ENCODE data around the gene WTAP.
"Not testable (repeated sequence)": the region's sequence is repeated elsewhere in the genome, so short reads cannot be mapped to it uniquely, and the experiment has no call there.

The WTAP gene

DNA sequence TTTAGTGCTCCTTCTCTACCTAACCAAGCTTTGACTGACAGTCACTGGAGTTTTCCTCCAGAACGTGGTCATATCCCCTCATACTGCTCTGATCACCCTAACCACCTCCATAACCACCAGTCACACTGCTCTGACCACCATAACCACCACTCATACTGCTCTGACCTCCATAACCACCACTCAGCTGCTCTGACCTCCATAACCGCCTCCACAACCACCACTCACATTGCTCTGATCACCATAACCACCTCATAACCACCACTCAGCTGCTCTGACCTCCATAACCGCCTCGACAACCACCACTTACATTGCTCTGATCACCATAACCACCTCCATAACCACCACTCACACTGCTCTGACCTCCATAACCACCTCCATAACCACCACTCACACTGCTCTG, 16.7 kb upstream of the WTAP start:
- not testable (repeated sequence) for H3K36me3 ChIP-seq (ENCODE audit: control insufficient read depth, insufficient read depth, low read length); H3K9ac ChIP-seq (ENCODE audit: low read length); H3K4me1 ChIP-seq (ENCODE audit: control insufficient read depth, insufficient read depth, low read length); H3K4me3 ChIP-seq (ENCODE audit: low read length); H3K27me3 ChIP-seq (ENCODE audit: control insufficient read depth, insufficient read depth, low read length); H3K27ac ChIP-seq (ENCODE audit: low read depth, low read length)

DNA sequence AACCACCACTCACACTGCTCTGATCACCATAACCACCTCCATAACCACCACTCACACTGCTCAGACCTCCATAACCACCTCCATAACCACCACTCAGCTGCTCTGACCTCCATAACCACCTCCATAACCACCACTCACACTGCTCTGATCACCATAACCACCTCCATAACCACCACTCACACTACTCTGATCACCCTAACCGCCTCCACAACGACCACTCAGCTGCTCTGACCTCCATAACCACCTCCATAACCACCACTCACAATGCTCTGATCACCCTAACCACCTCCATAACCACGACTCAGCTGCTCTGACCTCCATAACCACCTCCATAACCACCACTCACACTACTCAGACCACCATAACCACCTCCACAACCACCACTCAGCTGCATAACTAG, 14.9 kb upstream of the WTAP start:
- not testable (repeated sequence) for H3K4me1 ChIP-seq (ENCODE audit: control insufficient read depth, insufficient read depth, low read length); H3K27me3 ChIP-seq (ENCODE audit: control insufficient read depth, insufficient read depth, low read length); H3K4me3 ChIP-seq (ENCODE audit: low read length); H3K36me3 ChIP-seq (ENCODE audit: control insufficient read depth, insufficient read depth, low read length); H3K27ac ChIP-seq (ENCODE audit: low read depth, low read length); H3K9ac ChIP-seq (ENCODE audit: low read length)

DNA sequence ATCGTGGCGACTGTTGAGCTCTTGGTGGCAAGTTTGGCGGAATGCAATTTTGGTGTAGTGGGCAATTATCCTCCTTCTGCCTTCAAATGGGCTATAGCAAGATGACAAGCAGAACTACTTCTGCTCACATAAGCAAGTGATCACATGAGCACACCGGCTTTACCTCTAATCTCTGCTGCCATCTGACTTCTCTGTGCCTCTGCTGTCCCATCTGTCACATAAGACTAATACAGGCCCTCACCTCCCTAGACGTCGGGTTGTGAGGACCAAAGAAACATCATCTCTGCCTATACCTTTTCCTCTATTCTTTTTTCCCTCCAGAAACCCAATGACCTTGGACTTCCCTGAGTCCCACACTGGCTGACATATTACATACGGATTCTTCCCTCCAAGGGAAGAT, 13.3 kb upstream of the WTAP start:
- no peaks in the 10 kb centered on the region for H3K36me3 ChIP-seq (ENCODE audit: control insufficient read depth, insufficient read depth, low read length)
- no peak overlapping the region for H3K9ac ChIP-seq (ENCODE audit: low read length)
- no peak overlapping the region for H3K4me3 ChIP-seq (ENCODE audit: low read length)
- H3K27me3 ChIP-seq (ENCODE audit: control insufficient read depth, insufficient read depth, low read length), result no peaks in the 10 kb centered on the region
- peaks cover 9% of the 10 kb centered on the region for H3K4me1 ChIP-seq (ENCODE audit: control insufficient read depth, insufficient read depth, low read length)
- H3K27ac ChIP-seq (ENCODE audit: low read depth, low read length), result no peak overlapping the region

DNA sequence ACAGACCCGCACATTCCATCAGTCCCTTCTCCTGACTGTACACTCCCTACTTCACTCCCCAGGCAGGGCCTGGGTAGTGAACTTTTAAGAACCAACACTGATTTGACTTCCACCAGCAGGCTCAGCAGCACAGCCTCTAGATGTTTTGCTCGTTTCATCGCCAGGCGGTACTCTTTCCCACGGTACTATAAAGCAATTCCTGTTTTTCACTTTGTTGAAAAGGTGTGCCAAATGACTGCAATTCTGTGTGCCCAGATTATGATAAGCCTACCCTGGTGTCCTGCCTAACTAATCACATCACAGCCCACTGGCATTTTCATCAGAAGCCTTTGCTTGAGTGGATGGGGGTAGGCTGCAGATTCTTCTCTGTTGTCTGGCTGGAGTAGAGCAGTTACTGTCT, 12.9 kb upstream of the WTAP start:
- H3K4me1 ChIP-seq (ENCODE audit: control insufficient read depth, insufficient read depth, low read length), result peaks cover 9% of the 10 kb centered on the region
- H3K9ac ChIP-seq (ENCODE audit: low read length), result no peak overlapping the region
- H3K27ac ChIP-seq (ENCODE audit: low read depth, low read length), result no peak overlapping the region
- H3K27me3 ChIP-seq (ENCODE audit: control insufficient read depth, insufficient read depth, low read length), result no peaks in the 10 kb centered on the region
- H3K36me3 ChIP-seq (ENCODE audit: control insufficient read depth, insufficient read depth, low read length), result no peaks in the 10 kb centered on the region
- H3K4me3 ChIP-seq (ENCODE audit: low read length), result no peak overlapping the region

DNA sequence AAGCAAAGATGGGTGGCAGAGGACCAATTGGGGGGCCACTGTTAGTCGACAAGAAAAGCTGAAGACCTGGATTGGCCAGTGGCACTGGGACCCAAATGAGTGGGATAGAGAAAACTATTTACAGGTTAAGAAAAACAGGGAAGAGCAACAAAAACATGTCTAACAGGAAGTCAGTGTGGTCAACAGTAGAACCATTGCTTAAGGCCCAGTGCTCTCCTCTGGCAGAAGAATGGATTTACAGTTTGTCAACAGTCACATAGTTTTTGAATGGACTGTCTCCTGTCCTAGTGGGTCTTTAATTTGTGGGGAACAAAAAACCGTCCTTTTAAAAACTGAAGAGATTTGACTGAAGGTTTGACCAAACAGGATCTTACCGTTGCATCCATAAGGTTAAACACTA, 12.1 kb upstream of the WTAP start:
- Histone ChIP-seq H3K4me3 (ENCODE audit: low read length) (no peak overlapping the region), H3K9ac (ENCODE audit: low read length) (no peak overlapping the region), H3K27ac (ENCODE audit: low read depth, low read length) (no peak overlapping the region)

DNA sequence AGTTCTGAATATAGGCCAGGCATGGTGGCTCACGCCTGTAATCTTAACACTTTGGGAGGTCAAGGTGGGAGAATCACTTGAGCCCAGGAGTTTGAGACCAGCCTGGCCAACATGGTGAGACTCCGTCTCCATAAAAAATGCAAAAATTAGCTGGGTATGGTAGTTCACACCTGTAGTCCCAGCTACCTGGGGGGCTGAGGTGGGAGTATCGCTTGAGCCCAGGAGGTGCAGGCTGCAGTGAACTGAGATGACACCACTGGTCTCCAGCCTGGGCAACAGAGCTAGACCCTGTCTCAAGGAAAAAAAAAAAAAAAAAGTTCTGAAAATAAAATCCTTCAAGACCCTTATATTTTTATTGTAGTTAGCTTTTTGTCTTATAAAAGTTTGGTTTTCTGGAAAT, 11.7 kb upstream of the WTAP start:
- Histone ChIP-seq H3K4me3 (ENCODE audit: low read length) (no peak overlapping the region), H3K9ac (ENCODE audit: low read length) (no peak overlapping the region), H3K4me1 (ENCODE audit: control insufficient read depth, insufficient read depth, low read length) (peaks cover 9% of the 10 kb centered on the region), H3K27me3 (ENCODE audit: control insufficient read depth, insufficient read depth, low read length) (no peaks in the 10 kb centered on the region), H3K27ac (ENCODE audit: low read depth, low read length) (peak overlapping the region; percentile 84), H3K36me3 (ENCODE audit: control insufficient read depth, insufficient read depth, low read length) (no peaks in the 10 kb centered on the region)

More for the DNA sequence above, 12.1 kb upstream of the WTAP start:
- Histone ChIP-seq H3K4me1 (ENCODE audit: control insufficient read depth, insufficient read depth, low read length) (peaks cover 9% of the 10 kb centered on the region), H3K27me3 (ENCODE audit: control insufficient read depth, insufficient read depth, low read length) (no peaks in the 10 kb centered on the region), H3K36me3 (ENCODE audit: control insufficient read depth, insufficient read depth, low read length) (no peaks in the 10 kb centered on the region)

DNA sequence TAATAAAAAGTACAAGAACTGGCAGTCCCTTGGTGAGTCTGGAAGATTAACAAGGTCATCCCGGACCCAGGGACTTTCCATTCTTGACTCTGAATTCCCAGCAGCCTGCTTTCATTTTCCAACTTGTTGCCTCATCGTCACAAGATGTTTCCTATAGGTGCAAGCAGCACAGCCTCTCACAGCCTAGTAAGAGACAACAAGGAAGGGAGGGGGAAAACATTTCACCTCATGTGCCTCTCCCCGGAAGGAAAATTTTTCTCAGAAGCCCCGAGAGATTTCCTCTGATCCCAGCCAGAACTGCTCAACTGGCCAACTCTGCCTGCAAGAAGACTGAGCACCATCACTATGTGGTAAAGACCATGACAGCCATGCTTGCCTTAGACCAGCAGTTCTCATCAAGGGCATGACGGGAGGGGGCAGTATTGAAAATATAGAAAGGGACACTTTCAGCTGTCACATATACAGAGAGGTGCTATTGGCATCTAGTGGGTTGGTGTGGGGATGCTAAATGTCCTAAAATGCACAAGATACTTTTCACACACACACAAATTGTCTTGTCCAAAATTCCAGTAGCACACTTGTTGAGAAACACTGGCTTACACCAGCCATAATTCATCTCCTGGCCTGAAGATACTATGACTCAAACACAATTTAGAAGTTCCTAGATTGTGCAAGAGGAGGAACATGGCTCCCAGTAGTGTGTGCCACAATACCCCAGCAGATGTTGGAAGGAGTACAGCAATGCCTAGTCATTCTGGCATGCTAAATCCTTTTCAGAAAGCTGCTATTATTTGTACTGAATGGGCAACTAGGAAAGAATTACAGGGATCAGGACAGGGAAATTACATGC, 10.8 kb upstream of the WTAP start:
- no peak overlapping the region for H3K9ac ChIP-seq (ENCODE audit: low read length)
- no peaks in the 10 kb centered on the region for H3K27me3 ChIP-seq (ENCODE audit: control insufficient read depth, insufficient read depth, low read length)
- H3K4me3 ChIP-seq (ENCODE audit: low read length), result no peak overlapping the region
- no peaks in the 10 kb centered on the region for H3K36me3 ChIP-seq (ENCODE audit: control insufficient read depth, insufficient read depth, low read length)
- peaks cover 9% of the 10 kb centered on the region for H3K4me1 ChIP-seq (ENCODE audit: control insufficient read depth, insufficient read depth, low read length)
- H3K27ac ChIP-seq (ENCODE audit: low read depth, low read length), result peak overlapping the region; percentile 84

DNA sequence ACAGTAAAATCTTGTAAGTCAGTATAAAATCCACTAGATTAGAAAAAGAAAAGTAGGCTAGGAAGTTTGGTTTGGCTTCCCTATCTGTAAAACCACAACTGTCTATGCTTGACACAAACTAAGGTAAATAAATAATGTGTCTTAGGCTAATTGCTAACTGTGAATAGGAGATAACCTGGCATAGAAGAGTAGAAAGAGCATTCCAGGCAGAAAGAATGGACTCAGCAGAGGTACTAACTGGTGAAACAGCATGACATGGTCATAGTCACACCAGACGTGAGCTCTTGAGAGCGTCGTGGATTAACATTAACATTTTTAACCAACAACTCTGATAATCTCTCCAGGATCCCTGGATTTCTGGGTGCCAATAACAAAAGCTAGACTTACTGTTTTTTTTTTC, 8.7 kb upstream of the WTAP start:
- Histone ChIP-seq H3K27ac (ENCODE audit: low read depth, low read length) (no peak overlapping the region), H3K36me3 (ENCODE audit: control insufficient read depth, insufficient read depth, low read length) (no peaks in the 10 kb centered on the region), H3K27me3 (ENCODE audit: control insufficient read depth, insufficient read depth, low read length) (no peaks in the 10 kb centered on the region), H3K4me1 (ENCODE audit: control insufficient read depth, insufficient read depth, low read length) (peaks cover 9% of the 10 kb centered on the region), H3K4me3 (ENCODE audit: low read length) (no peak overlapping the region), H3K9ac (ENCODE audit: low read length) (no peak overlapping the region)

DNA sequence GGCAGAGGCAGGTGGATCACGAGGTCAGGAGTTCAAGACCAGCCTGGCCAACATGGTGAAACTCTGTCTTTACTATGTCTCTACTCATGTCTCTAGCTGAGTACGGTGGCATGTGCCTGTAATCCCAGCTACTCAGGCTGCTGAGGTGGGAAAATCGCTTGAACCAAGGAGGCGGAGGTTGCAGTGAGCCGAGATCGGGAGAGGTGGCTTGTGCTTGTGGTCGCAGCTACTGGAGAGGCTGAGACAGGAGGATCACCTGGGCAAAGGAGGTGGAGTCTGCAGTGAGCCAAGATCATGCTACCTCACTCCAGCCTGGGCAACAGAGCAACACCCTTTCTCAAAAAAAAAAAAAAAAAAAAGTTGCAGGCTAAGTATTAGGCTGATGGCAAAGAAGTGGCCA, 8.0 kb upstream of the WTAP start:
- H3K4me3 ChIP-seq (ENCODE audit: low read length), result no peak overlapping the region
- H3K27me3 ChIP-seq (ENCODE audit: control insufficient read depth, insufficient read depth, low read length), result no peaks in the 10 kb centered on the region
- H3K4me1 ChIP-seq (ENCODE audit: control insufficient read depth, insufficient read depth, low read length), result peaks cover 9% of the 10 kb centered on the region
- no peak overlapping the region for H3K9ac ChIP-seq (ENCODE audit: low read length)
- no peaks in the 10 kb centered on the region for H3K36me3 ChIP-seq (ENCODE audit: control insufficient read depth, insufficient read depth, low read length)
- no peak overlapping the region for H3K27ac ChIP-seq (ENCODE audit: low read depth, low read length)

DNA sequence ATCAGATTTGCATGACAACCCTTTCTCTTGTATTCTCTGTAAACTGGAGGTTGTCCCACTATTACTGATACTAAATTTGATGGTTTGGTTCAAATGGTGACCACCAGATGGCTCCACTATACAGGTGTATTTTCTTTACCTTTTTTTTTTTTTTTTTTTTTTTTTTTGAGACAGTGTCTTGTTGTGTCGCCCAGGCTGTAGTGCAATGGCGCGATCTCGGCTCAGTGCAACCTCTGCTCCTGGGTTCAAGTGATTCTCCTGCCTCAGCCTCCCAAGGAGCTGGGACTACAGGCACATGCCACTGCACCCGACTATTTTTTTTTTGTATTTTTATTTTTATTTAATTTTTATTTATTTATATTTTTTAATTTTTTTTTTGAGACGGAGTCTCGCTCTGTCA, 6.6 kb upstream of the WTAP start:
- Histone ChIP-seq H3K4me1 (ENCODE audit: control insufficient read depth, insufficient read depth, low read length) (peaks cover 9% of the 10 kb centered on the region), H3K36me3 (ENCODE audit: control insufficient read depth, insufficient read depth, low read length) (no peaks in the 10 kb centered on the region)

DNA sequence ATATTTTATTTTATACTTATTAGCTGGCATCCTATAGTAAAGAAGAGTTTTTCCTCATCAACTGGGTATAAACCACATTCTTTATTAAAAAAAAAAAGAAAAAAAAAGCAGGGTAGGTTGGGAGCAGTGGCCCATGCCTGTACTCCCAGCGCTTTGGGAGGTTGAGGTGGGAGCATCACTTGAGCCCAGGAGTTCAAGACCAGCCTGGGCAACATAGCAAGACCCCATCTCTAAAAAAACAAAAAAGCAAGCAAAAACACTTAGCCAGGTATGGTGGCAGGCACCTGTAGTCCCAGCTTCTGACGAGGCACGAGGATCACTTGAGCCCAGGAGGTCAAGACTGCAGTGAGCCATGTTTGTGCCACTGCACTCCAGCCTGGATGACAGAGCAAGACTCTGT, 5.3 kb upstream of the WTAP start:
- not testable (repeated sequence) for H3K27me3 ChIP-seq (ENCODE audit: control insufficient read depth, insufficient read depth, low read length); H3K9ac ChIP-seq (ENCODE audit: low read length); H3K4me3 ChIP-seq (ENCODE audit: low read length); H3K27ac ChIP-seq (ENCODE audit: low read depth, low read length); H3K36me3 ChIP-seq (ENCODE audit: control insufficient read depth, insufficient read depth, low read length); H3K4me1 ChIP-seq (ENCODE audit: control insufficient read depth, insufficient read depth, low read length)

More for the DNA sequence above, 6.6 kb upstream of the WTAP start:
- Histone ChIP-seq H3K27me3 (ENCODE audit: control insufficient read depth, insufficient read depth, low read length) (no peaks in the 10 kb centered on the region), H3K9ac (ENCODE audit: low read length) (no peak overlapping the region), H3K4me3 (ENCODE audit: low read length) (no peak overlapping the region), H3K27ac (ENCODE audit: low read depth, low read length) (no peak overlapping the region)

DNA sequence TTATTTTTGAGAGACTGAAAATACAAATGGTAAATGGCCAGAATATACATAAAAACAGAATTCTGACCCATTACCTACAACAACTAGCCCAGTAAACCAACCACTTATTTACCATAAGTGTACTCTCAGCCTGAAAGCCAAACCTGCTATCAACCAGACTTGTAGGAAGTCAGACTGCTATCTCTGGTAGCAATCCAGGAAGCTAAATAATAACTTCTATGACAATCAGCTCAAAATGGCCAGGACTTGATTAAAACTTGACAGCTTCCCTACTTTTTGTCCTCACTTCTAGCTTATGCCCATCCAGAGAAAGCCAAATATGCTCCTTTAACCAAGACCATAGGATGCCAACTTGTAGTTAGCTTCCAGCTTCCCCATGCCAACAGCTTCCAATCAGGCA, 4.7 kb upstream of the WTAP start:
- H3K36me3 ChIP-seq (ENCODE audit: control insufficient read depth, insufficient read depth, low read length), result peaks cover under 1% of the 10 kb centered on the region
- peaks cover 7% of the 10 kb centered on the region for H3K4me1 ChIP-seq (ENCODE audit: control insufficient read depth, insufficient read depth, low read length)
- H3K9ac ChIP-seq (ENCODE audit: low read length), result no peak overlapping the region
- H3K27me3 ChIP-seq (ENCODE audit: control insufficient read depth, insufficient read depth, low read length), result no peaks in the 10 kb centered on the region
- no peak overlapping the region for H3K4me3 ChIP-seq (ENCODE audit: low read length)
- no peak overlapping the region for H3K27ac ChIP-seq (ENCODE audit: low read depth, low read length)

DNA sequence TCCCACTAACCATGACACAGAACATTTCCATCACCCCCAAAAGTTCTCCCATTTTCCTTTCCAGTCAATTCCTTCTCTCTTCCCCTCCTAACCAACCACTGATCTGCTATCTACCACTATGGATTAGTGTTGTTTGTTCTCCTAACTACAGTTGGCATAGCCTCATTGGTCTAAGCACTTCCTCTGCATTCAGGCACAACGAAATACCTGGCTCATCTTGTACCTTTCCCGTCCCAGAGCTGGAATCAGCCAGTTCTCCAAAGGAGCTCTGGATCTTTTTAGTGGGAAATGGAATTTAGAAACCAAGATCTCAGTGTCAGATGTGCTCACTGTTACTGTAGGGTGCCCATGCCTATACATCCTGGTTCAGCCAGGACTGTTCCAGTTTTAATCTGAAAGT, 4.0 kb upstream of the WTAP start:
- no peak overlapping the region for H3K4me3 ChIP-seq (ENCODE audit: low read length)
- peaks cover 7% of the 10 kb centered on the region for H3K4me1 ChIP-seq (ENCODE audit: control insufficient read depth, insufficient read depth, low read length)
- H3K27me3 ChIP-seq (ENCODE audit: control insufficient read depth, insufficient read depth, low read length), result no peaks in the 10 kb centered on the region
- peaks cover 2% of the 10 kb centered on the region for H3K36me3 ChIP-seq (ENCODE audit: control insufficient read depth, insufficient read depth, low read length)
- H3K27ac ChIP-seq (ENCODE audit: low read depth, low read length), result no peak overlapping the region
- no peak overlapping the region for H3K9ac ChIP-seq (ENCODE audit: low read length)
